ENCODE measurements around the gene PSG5.
"Not testable (repeated sequence)": the region's sequence is repeated elsewhere in the genome, so short reads cannot be mapped to it uniquely, and the experiment has no call there.

Gene PSG5

DNA sequence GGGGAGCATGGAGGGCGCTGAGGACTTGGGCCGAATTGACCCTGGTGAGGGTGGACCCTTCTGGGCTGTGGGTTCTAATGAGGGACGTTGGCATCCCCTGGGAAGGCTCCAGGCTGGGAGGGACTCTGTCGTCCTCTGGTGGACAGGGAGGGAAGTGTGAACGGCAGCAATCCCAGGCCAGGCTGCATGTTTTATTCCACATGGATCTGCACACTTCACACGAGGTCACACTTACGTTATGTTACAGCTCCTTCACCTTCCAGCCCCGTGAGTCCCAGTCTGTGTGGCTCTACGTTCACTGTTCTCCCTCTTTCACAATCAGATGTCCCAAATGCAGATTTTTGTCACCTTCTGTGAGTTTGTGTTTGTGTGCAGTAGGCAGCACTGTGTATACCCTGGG, 1.8 kb upstream of the PSG5 start:
- DNase-seq (ENCODE audit: low read depth in 2 of 2): not testable (repeated sequence)

- not testable (repeated sequence) for DNase-seq (ENCODE audit: low read depth in 2 of 2)
Observed at GRCh38 chr19:43181869-43182771, 4.2 kb downstream of the PSG5 start.

- not testable (repeated sequence) for DNase-seq (ENCODE audit: low read depth in 2 of 2)
Observed at GRCh38 chr19:43179569-43180147, 6.7 kb downstream of the PSG5 start.

DNA sequence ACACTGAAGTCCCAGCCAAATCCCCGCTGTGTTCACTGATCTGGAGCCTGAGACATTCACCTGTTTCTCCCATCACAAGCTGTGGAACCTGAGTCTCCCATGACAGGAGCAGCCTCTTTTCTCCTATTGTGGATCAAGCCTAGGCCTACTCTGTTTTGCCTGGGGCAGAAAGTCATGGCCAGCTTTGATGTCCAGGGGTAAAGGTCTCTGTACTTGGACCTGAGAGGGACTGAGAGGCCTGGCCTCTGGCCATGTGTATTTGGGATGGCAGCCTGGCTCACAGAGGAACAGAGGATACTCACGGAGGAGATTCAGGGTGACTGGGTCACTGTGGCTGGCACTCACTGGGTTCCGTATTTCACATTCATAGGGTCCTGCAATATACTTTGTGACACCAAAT, 7.8 kb downstream of the PSG5 start:
- not testable (repeated sequence) for DNase-seq (ENCODE audit: low read depth in 2 of 2)

- not testable (repeated sequence) for DNase-seq (ENCODE audit: low read depth in 2 of 2)
Observed at GRCh38 chr19:43165906-43166305, 20.4 kb downstream of the PSG5 start.

- DNase-seq (ENCODE audit: low read depth in 2 of 2): not testable (repeated sequence)
Observed at GRCh38 chr19:43163135-43163534, 23.2 kb downstream of the PSG5 start.

- not testable (repeated sequence) for DNase-seq (ENCODE audit: low read depth in 2 of 2)
Observed at GRCh38 chr19:43162261-43162660, 24.1 kb downstream of the PSG5 start.

GRCh38 chr19:43152214-43152613, 34.1 kb downstream of the PSG5 start:
- no peak for DNase-seq (ENCODE audit: low read depth in 2 of 2)

GRCh38 chr19:43149788-43150187, 36.5 kb downstream of the PSG5 start:
- not testable (repeated sequence) for DNase-seq (ENCODE audit: low read depth in 2 of 2)

DNA sequence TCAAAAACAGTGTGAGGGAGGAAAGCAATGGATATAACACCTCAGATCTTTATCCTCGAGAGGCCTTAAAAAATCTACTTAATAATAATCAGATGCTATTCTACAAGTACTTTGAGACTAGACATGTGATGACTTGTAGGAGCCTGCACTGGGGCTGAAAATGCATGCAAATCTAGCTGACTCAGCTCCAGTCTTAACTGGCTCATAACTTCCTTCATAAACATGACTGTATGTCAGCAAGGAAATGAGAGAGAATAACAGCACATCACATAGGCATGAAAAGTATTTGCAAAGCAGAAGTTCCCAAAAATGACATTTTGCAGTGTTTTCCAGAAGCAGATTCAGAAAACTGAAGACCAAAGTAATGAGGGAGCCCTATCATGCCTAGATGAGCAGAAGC, 38.1 kb downstream of the PSG5 start:
- no peak for DNase-seq (ENCODE audit: low read depth in 2 of 2)

- DNase-seq (ENCODE audit: low read depth in 2 of 2): not testable (repeated sequence)
Observed at GRCh38 chr19:43141763-43142162, 44.6 kb downstream of the PSG5 start.

GRCh38 chr19:43132696-43133095, 53.6 kb downstream of the PSG5 start:
- DNase-seq (ENCODE audit: low read depth in 2 of 2): no peak

DNA sequence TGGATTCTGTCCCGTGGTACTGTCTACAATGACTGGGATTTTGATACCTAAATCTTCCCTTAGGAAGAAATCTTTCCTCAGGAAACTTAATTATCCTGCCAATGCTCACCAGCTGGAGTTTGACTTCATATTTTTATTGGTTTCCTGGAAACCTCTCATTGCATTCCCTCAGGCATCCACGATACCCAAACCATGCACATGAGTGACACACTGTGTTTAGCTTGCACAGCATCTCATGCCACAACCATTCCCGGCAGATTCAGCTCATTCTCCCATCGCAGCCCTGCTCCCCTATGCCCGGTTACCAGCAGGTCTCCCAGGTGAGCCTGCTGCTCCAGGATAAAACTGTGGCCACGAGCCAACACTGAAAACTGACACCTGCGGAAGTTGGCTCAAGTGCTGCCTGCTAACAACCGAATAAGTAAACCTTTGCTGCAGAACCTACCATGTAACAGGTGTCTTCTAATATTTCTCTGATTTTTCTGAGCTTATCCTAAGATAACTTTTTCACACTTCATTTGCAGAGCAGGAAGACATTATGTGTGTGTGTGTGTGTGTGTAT, 55.0 kb downstream of the PSG5 start:
- DNase-seq (ENCODE audit: low read depth in 2 of 2): not testable (repeated sequence)

DNA sequence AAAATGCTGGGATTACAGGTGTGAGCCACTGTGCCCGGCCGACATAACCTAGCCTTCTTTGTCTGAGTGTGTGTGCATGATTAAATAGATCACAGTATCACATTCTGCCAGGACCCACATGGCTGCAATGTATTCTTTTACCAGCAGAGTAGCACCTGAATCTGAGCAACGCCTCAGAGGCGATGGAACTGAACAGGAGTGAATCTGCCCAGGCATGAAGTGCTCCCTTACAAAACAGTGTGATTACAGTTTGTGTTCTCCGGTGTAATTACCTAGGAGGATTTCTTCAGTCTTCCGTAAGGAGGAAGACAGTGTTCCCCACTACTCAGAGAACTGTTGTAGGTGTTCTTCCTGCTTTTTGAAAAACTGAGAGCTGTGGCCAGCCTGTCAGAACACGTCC, 57.1 kb downstream of the PSG5 start:
- not testable (repeated sequence) for DNase-seq (ENCODE audit: low read depth in 2 of 2)

DNA sequence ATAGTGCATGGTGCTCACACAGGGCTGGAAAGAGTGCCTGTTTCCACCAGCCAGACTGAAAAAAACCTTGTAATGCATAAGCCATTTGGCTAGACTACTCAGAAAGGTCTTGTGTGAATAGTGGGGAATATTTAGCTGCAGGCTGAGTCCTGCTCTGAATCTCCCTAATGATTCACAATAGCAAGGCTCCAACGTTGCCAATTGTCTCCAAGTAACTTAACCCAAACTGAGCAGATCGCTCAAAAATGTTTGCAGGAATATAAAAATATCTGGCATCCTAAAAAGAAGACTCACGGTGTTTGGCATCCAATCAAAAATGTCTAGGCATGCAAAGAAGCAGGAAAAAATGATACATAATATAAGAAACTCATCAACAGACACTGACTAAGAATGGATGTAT, 59.0 kb downstream of the PSG5 start:
- not testable (repeated sequence) for DNase-seq (ENCODE audit: low read depth in 2 of 2)

- no peak for DNase-seq (ENCODE audit: low read depth in 2 of 2)
Observed at GRCh38 chr19:43126720-43127119, 59.6 kb downstream of the PSG5 start.

GRCh38 chr19:43124360-43124759, 62.0 kb downstream of the PSG5 start:
- no peak for DNase-seq (ENCODE audit: low read depth in 2 of 2)

GRCh38 chr19:43120433-43121026, 65.8 kb downstream of the PSG5 start:
- DNase-seq (ENCODE audit: low read depth in 2 of 2): not testable (repeated sequence)

DNA sequence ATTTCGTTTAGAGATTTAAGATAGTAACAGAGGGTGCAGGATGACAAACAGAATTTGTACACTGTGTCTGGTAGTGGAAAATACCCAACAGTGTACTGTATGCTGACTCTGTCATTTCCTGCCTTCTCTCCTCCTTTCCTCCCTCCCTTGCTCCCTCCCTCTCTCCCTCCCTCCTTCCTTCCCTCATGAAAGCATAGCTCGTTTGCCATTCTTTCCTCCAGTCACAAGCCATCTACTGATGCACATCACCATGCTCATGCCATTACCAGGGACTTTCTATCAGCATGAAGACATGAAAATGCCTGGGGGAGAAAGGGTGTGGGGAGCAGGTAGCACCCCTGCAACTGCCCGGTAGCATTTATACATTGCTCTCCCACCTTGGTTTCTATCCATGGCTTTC, 66.8 kb downstream of the PSG5 start:
- DNase-seq (ENCODE audit: low read depth in 2 of 2): not testable (repeated sequence)
